Choroid plexus epithelial cell (primary cell): ENCODE data around the gene CEPT1.

ENCODE experiments used
- DNase-seq: peaks from one replicate; pipeline ENCODE4 v3.0.0-alpha.2; 2010; ENCODE audit warnings: low read depth
- H3K4me3 ChIP-seq: 2 replicates; pipeline ENCODE4 v1.5.1; 2011; ENCODE audit warnings: low read depth, mild to moderate bottlenecking, control low read depth, low read length, moderate library complexity
- CTCF ChIP-seq: conservative IDR thresholded peaks from 2 replicates; pipeline ENCODE4 v1.5.1; 2011; ENCODE audit warnings: low read depth, mild to moderate bottlenecking, control low read depth, inconsistent platforms, low read length, moderate library complexity

The CEPT1 gene

GRCh38 chr1:111227851-111228747 lies 88.1 kb downstream of the CEPT1 start:
- no peak for TF ChIP-seq CTCF
- peak; percentile 94 for DNase-seq
- no peak overlapping the region for H3K4me3 ChIP-seq

- no peak for DNase-seq
- TF ChIP-seq CTCF: no peak
- no peak overlapping the region for H3K4me3 ChIP-seq
Observed at GRCh38 chr1:111228748-111229126, 88.7 kb downstream of the CEPT1 start.

GRCh38 chr1:111232134-111232533 lies 92.1 kb downstream of the CEPT1 start:
- no peak overlapping the region for H3K4me3 ChIP-seq
- no peak for TF ChIP-seq CTCF
- no peak for DNase-seq

- DNase-seq: no peak
- TF ChIP-seq CTCF: no peak
- no peak overlapping the region for H3K4me3 ChIP-seq
Observed at GRCh38 chr1:111234258-111234657, 94.2 kb downstream of the CEPT1 start.
